Measurements from ENCODE around the gene SMYD3. TPM values are rescaled to one million over a fixed set of nuclear protein-coding genes. Genes with fewer than 3 reads are reported as not detected.

The SMYD3 gene
- total RNA-seq, 1 donor from 2014 or later: 80.8 TPM

GRCh38 chr1:246110343-246111219 is 396.5 kb downstream of the SMYD3 start:
- peaks cover 40% of the 10 kb centered on the region for H3K4me1 ChIP-seq (ENCODE audit: insufficient read depth, low read length)
- H2AFZ ChIP-seq (ENCODE audit: low read depth, low read length): peak overlapping the region; percentile 46
- H3K4me1 Mint-ChIP-seq (ENCODE audit: low read depth, unreplicated experiment): peaks cover 22% of the 10 kb centered on the region
- H3K9me3 ChIP-seq (ENCODE audit: insufficient read depth, low read depth, low read length): no peaks in the 10 kb centered on the region
- no peaks in the 10 kb centered on the region for H3K9me3 Mint-ChIP-seq (ENCODE audit: unreplicated experiment)
- no peaks in the 10 kb centered on the region for H3K36me3 ChIP-seq (ENCODE audit: insufficient read depth, low read length)
- peak overlapping the region; percentile 62 for H3K27ac ChIP-seq (ENCODE audit: low read depth, low read length)
- peak overlapping the region; percentile 62 for H3K4me2 ChIP-seq (ENCODE audit: low read length)
- TF ChIP-seq CTCF (IDR thresholded peaks at IDR 0.05; ENCODE audit: insufficient read depth, low read depth, low read length) (no peak), EZH2 (IDR thresholded peaks at IDR 0.05; ENCODE audit: insufficient read depth, low read length) (no peak)
- no peaks in the 10 kb centered on the region for H3K27me3 Mint-ChIP-seq (ENCODE audit: low read depth, unreplicated experiment)
- H3K4me3 Mint-ChIP-seq (ENCODE audit: unreplicated experiment): no peak overlapping the region
- H3K27me3 ChIP-seq (ENCODE audit: insufficient read depth, low read length): no peaks in the 10 kb centered on the region
- no peaks in the 10 kb centered on the region for H4K20me1 ChIP-seq (ENCODE audit: insufficient read depth, low read length)
- no peaks in the 10 kb centered on the region for H3K79me2 ChIP-seq (ENCODE audit: insufficient read depth, low read length)
- H3K27ac Mint-ChIP-seq (ENCODE audit: unreplicated experiment): no peak overlapping the region
- DNase-seq (ENCODE audit: low read depth): peak; percentile 54
- peaks cover 15% of the 10 kb centered on the region for H3K36me3 Mint-ChIP-seq (ENCODE audit: low read depth, unreplicated experiment)
- H3K4me3 ChIP-seq (ENCODE audit: insufficient read depth, low read depth, low read length): no peak overlapping the region
- H3K9ac ChIP-seq (ENCODE audit: low read length): peak overlapping the region; percentile 44
- FAIRE-seq: peak; percentile 67

GRCh38 chr1:246108278-246108925 is 398.7 kb downstream of the SMYD3 start:
- no peaks in the 10 kb centered on the region for H3K27me3 ChIP-seq (ENCODE audit: insufficient read depth, low read length)
- peak overlapping the region; percentile 53 for H3K27ac ChIP-seq (ENCODE audit: low read depth, low read length)
- no peak overlapping the region for H3K4me3 ChIP-seq (ENCODE audit: insufficient read depth, low read depth, low read length)
- no peak for TF ChIP-seq EZH2 (IDR thresholded peaks at IDR 0.05; ENCODE audit: insufficient read depth, low read length)
- TF ChIP-seq CTCF (IDR thresholded peaks at IDR 0.05; ENCODE audit: insufficient read depth, low read depth, low read length): no peak
- Mint-ChIP-seq H3K9me3 (ENCODE audit: unreplicated experiment) (no peaks in the 10 kb centered on the region), H3K36me3 (ENCODE audit: low read depth, unreplicated experiment) (peaks cover 2% of the 10 kb centered on the region), H3K4me1 (ENCODE audit: low read depth, unreplicated experiment) (peaks cover 34% of the 10 kb centered on the region), H3K27ac (ENCODE audit: unreplicated experiment) (peak overlapping the region; percentile 3), H3K27me3 (ENCODE audit: low read depth, unreplicated experiment) (no peaks in the 10 kb centered on the region), H3K4me3 (ENCODE audit: unreplicated experiment) (no peak overlapping the region)
- H3K4me1 ChIP-seq (ENCODE audit: insufficient read depth, low read length): peaks cover 48% of the 10 kb centered on the region
- H3K36me3 ChIP-seq (ENCODE audit: insufficient read depth, low read length): no peaks in the 10 kb centered on the region
- peak overlapping the region; percentile 25 for H3K9ac ChIP-seq (ENCODE audit: low read length)
- H3K9me3 ChIP-seq (ENCODE audit: insufficient read depth, low read depth, low read length): no peaks in the 10 kb centered on the region
- no peak overlapping the region for H2AFZ ChIP-seq (ENCODE audit: low read depth, low read length)
- H4K20me1 ChIP-seq (ENCODE audit: insufficient read depth, low read length): no peaks in the 10 kb centered on the region
- peak overlapping the region; percentile 52 for H3K4me2 ChIP-seq (ENCODE audit: low read length)
- no peak for DNase-seq (ENCODE audit: low read depth)
- H3K79me2 ChIP-seq (ENCODE audit: insufficient read depth, low read length): no peaks in the 10 kb centered on the region
- FAIRE-seq: no peak

All from astrocyte (in vitro differentiated cells and primary cell).